PFSK-1 (cell line): ENCODE data around the gene FRMD4A.

Experiments used
- FOXP2 ChIP-seq: optimal IDR thresholded peaks from 2 replicates; pipeline ENCODE3; 2011; ENCODE audit warnings: borderline replicate concordance, control low read depth, inconsistent platforms; ENCODE audit not compliant: insufficient read depth; ENCODE audit errors: extremely low read length, extremely low read depth
- POLR2AphosphoS5 ChIP-seq: IDR thresholded peaks from 2 replicates; pipeline ENCODE4 v1.6.1; 2012; ENCODE audit warnings: low read depth, mild to moderate bottlenecking, control low read depth, low read length, moderate library complexity
- SIN3A ChIP-seq: IDR thresholded peaks from 2 replicates; pipeline ENCODE4 v1.6.1; 2012; ENCODE audit warnings: mild to moderate bottlenecking, low read length, moderate library complexity, borderline replicate concordance; ENCODE audit not compliant: insufficient read depth
- TAF1 ChIP-seq: IDR thresholded peaks from 2 replicates; pipeline ENCODE4 v1.6.1; 2012; ENCODE audit warnings: low read length, control low read depth, borderline replicate concordance; ENCODE audit not compliant: insufficient read depth
- TF ChIP-seq, protein P1 (sequence below), 2 experiments: IDR thresholded peaks; 2 replicates each; pipeline versions ENCODE4 v1.6.1 to v1.8.0; 2011 to 2012; ENCODE audit warnings: low read depth in 2 of 2, low read length in 2 of 2, control low read depth in 1 of 2, inconsistent platforms in 1 of 2, mild to moderate bottlenecking in 1 of 2, moderate library complexity in 1 of 2; ENCODE audit not compliant: insufficient read depth in 1 of 2

DNA sequence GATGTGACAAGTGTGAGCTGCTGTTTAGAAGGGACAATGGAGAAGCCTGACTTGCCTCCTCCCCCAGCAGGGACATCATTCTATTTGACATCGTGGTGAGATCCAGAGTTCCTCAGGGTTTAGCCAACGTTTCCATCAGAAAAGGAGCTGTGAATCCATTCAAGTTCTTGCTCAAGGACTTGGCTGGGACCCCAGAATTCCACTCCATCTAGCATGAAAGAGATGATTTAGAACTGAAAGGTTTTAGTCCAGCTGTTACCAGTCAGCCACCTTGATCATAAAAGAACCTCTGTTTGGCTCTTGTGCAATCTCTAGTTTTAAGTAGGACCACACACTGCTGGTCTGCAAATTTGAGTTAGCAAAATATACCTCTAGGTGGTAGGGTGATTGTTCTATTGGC is 337.6 kb downstream of the FRMD4A start:
- TF ChIP-seq POLR2AphosphoS5 (no peak), SIN3A (no peak), FOXP2 (no peak), TAF1 (no peak)
- TF ChIP-seq, protein P1, sequence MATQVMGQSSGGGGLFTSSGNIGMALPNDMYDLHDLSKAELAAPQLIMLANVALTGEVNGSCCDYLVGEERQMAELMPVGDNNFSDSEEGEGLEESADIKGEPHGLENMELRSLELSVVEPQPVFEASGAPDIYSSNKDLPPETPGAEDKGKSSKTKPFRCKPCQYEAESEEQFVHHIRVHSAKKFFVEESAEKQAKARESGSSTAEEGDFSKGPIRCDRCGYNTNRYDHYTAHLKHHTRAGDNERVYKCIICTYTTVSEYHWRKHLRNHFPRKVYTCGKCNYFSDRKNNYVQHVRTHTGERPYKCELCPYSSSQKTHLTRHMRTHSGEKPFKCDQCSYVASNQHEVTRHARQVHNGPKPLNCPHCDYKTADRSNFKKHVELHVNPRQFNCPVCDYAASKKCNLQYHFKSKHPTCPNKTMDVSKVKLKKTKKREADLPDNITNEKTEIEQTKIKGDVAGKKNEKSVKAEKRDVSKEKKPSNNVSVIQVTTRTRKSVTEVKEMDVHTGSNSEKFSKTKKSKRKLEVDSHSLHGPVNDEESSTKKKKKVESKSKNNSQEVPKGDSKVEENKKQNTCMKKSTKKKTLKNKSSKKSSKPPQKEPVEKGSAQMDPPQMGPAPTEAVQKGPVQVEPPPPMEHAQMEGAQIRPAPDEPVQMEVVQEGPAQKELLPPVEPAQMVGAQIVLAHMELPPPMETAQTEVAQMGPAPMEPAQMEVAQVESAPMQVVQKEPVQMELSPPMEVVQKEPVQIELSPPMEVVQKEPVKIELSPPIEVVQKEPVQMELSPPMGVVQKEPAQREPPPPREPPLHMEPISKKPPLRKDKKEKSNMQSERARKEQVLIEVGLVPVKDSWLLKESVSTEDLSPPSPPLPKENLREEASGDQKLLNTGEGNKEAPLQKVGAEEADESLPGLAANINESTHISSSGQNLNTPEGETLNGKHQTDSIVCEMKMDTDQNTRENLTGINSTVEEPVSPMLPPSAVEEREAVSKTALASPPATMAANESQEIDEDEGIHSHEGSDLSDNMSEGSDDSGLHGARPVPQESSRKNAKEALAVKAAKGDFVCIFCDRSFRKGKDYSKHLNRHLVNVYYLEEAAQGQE (IDR thresholded peaks at IDR 0.05; ENCODE audit: insufficient read depth in 1 of 2, low read depth in 2 of 2, low read length in 2 of 2): no peak
